Globus pallidus (tissue), 1 donor: Measurements from ENCODE around the gene KNDC1.

Experiments used
- DNase-seq: peaks from one replicate; pipeline ENCODE4 v3.0.0-alpha.2; 2015; ENCODE audit warnings: low spot score

Gene KNDC1

DNA sequence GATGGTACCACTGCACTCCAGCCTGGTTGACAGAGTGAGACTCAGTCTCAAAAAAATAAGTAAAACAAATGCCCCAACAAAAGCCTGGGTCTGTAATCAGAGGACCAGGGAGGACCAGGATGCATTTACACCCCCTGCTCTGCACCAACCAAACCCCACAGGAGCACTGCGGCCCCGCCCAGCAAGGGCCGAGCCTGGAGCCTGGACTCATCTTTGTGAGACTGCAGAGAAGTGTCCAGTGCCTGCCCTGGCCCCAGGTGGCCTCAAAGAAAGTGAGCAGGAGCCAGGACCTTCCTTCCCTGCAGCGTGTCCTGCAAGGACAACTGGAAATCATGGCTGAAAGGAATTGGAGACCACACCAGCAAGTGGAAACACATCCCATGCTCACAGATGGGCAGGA lies 31.6 kb downstream of the KNDC1 start:
- DNase-seq, result no peak

DNA sequence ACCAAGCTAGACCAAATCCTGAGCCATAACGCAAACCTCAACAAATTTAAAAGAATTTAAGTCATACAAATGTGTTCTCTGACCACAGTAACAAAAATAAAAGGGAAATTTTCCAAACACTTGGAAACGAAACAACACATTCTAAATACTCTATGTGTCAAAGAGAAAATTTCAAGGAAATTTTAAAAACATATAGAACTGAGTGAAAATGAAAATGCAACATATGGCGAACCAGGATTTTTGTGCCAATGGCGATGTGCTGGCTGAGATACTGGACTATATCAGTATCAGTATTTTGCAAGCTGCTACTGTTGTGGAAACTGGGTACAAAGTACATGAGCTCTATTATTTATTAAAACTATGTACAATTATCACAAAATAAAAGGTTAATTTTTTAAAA lies 34.1 kb downstream of the KNDC1 start:
- DNase-seq, result no peak

DNA sequence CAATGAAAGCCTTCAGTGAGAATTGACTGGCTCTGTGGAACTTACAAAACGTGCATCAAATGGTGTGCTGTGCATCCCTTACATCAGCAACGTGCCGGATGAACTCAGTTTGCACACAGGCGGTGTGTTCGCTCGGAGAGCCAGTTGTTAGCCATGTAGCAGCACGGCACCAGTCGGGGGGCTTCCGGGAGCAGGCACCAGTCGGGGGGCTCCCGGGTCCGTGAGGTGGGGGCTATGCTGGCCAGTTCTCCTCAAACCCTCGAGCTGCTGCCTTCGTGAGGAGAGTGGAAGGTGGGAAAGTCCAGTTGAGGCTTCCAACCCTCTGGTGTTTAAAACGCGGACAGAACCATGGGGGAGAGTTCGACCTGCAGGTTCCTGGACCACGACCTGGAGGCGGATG lies 35.1 kb downstream of the KNDC1 start:
- DNase-seq, result no peak

DNA sequence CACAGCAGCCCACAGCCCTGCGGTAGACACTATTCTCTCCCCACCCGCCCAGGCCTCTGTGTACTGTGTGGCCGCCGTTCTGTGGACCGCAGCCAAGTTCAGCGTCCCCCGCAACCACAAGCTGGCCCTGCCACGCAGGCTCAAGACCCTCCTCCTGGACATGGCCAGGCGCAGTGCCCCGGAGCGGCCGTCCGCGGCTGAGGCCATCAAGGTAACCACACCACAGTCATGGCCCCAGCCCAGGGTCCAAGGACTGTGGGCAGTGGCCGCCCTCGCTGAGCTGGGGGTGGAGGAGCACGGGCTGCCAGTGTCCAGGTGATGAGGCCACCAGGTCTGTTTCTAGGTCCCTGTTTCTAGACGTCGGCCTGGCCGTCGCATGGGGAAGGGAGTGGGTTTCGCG lies 35.6 kb downstream of the KNDC1 start:
- no peak for DNase-seq

DNA sequence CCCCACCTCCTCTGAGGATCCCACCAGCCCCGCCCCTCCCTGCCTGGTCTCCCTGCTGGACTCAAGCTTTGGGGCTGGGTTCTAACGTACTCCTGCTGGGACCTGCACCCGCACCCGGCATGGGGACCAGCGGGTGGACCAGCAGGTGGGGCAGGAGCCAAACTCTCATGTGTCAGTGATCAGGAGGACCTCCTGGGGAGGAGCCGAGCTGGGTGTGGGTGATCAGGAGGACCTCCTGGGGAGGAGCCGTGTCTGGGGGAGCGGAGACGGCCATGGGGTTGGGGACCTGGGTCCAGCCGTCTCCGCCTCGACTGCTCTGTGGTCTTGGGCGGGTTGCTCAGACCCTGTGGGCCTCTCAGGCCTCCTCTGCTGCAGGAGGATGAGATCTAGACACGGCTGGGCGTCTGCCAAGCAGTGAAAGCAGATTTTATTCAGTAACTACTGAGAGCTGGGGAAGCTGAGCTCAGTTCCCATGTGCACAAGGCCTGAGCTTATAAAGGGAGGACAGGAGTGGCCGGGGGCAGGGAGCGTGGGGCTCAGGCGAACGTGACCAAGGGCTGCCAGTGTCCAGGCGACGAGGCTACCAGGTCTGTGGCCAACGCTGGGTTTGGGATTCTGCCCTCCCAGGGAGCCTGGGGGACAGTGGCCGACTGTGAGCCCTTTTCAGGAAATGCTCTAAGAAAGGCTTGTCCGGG lies 36.3 kb downstream of the KNDC1 start:
- no peak for DNase-seq

DNA sequence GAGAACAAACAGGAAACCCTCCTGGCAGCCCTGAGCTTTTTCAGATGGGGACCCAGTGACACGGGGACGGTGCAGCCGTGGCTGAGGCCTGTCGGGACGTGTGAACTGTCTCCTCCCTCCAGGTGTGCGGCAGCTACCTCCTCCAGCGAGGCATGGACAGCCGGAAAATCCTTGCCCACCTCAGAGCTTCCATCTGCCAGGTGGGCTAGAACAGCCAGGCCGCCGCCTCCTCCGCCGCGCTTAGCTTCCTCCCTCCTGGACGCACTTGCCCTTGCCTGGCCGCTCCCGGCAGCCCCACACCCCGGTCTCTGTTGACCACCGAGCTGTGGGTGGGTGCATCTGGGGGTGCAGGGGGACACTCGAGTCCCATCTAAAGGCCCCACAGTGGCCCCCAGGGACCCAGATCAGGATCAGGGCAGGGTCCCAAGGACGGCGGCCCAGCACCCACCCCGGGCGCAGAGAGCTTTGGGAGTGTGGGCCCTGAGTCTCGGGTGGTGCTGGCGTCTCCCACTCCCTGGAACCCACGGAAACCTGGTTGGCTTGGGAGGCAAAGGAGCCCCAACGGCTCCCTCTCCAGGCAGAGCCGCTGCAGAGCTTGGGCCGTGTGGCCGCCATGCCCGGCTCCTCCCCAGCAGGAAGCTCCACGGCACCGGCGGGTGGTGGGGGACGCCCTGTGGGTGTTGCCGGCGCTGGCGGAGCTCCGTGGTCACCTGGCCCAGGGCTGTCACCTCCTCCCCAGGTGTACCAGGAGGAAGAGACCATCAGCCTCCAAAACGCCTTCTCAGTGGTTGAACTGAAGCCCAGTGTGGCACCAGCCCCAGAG lies 37.1 kb downstream of the KNDC1 start:
- DNase-seq, result no peak

DNA sequence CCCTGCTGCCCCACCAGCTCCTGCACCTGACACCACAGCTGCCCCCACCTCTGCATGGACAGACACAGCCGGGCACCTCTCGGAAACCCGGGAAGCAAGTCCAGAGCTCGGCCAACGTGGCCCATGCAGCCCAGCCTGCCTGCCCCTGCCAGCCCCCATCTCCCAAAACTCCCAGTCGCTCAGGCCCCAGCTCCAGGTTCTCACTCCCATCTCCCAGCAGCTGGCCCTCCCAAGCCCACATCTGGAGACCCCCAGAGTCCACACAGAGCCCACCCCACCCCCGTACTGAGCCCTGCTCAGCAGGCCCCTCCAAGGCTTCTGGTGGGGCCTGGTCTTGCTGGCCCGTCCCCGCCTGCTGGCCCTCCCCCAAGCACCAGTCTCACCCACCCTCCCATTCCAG lies 37.8 kb downstream of the KNDC1 start:
- no peak for DNase-seq

DNA sequence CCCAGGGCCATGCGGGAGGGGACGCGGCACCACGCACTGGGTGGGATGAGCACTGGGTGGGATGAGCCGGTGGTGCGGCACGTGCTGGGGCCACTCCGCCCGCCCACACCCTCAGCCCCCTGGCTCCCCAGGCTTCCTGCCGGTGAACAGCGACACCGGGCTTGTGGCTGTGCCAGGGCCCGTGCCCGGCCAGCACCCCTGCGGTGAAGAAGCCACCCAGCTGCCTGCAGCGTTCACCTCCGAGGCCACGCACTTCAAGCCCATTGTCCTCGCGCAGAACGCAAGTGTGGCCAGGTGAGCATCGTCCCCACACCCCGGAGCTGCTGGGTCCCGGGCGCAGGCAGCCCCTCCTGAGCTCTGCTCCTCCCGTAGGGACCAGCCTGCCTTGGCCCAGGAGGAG lies 38.2 kb downstream of the KNDC1 start:
- DNase-seq, result no peak

DNA sequence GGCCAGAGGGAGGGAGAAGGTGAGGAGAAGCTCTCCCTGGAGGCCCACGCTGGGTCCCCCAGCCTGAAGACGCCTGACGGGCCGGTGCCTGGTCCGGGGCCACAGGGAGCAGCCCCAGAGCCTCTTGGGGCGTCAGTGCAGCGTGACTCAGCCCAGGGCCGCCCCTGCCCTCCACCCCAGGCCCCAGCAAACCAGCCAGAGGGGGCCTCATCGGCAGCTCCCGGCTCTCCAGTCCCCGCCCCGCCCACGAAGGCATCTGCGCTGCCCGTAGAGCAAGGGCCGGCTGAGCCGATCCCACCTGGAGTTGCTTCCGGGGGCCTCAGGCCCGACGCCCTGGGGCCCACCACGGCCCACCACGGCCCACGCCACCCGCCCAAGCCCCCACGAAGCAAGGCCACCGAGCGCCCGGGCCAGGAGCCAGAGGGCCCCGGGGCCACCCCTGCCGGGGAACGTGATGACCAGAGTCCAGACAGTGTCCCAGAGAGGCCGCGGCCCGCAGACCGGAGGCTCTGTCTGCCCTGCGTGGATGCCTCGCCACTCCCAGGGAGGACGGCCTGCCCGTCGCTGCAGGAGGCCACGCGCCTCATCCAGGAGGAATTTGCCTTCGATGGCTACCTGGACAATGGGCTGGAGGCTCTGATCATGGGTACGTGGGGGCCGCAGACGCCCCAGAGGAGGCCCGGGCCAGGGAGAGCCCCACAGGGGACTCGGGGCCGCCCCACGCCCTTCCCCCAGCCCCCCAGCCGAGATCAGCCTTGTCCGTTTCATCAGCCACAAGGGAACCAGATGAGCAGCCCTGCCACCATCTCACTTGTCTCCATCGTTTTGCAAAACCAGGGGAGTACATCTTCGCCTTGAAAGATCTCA lies 38.8 kb downstream of the KNDC1 start:
- no peak for DNase-seq

DNA sequence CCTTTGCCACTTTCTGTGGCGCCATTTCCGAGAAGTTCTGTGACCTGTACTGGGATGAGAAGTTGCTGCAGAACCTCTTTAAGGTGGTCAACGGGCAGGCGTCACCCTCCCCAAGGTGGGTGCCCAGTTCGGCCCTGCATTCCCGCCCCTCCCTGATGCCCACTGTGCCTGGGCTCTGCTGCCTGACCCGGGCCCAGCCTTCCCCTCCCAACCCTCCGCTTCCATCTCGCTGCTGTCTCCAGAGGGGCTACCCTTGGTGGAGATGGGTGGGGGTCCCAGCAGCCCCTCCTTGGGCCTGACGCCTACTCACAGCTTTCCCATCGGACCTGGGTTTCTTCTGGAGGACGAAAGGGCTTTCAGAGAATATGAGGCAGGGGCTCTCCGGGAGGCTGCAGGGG lies 39.5 kb downstream of the KNDC1 start:
- DNase-seq, result no peak

DNA sequence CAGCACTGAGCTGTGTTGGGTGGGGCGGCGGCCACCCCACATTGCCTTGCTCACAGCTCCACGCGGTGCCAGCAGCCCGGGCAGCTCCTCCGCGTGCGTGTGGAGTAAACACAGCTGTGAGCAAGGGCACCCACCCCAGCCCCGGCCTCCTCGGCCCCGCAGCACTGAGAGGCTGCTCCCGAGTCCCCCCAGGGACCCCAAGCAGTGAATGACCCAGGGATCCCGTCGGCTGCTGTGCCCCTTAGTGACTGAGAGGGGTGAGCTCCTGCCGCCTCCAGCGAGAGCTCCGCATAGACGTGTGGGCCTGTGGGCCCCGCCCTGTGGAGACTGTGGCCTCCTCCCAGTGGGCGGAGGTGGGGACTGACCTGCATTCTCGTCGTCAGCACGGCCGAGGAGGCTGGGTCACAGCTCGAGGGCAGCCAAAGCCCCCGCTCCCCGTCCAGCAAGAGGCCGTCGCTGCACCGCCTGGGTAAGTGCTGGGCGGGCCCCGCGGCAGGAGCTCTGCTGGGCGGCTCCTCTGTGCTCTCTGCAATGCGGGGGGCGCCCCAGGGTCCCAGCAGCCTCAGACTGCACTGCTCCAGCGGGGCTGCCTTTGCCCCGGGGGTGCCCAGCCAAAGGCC lies 40.1 kb downstream of the KNDC1 start:
- no peak for DNase-seq

DNA sequence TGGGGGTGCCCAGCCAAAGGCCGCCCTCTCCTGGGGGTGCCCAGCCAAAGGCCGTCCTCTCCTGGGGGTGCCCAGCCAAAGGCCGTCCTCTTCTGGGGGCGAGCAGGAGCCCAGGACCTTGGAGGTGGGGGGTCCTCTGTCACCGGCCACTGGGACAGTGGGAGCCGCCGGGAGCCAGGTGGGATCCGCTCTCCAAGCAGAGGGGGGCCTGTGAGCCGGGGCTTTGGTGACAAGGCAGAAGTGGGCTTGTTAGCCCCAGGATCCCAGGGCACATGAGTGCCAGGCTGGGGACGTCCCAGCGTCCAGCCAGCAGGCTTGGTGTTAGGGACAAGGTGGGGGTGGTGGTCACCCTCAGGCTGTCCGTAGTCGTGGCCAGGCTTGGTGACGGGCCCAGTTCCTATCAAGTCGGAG lies 40.6 kb downstream of the KNDC1 start:
- DNase-seq, result no peak

DNA sequence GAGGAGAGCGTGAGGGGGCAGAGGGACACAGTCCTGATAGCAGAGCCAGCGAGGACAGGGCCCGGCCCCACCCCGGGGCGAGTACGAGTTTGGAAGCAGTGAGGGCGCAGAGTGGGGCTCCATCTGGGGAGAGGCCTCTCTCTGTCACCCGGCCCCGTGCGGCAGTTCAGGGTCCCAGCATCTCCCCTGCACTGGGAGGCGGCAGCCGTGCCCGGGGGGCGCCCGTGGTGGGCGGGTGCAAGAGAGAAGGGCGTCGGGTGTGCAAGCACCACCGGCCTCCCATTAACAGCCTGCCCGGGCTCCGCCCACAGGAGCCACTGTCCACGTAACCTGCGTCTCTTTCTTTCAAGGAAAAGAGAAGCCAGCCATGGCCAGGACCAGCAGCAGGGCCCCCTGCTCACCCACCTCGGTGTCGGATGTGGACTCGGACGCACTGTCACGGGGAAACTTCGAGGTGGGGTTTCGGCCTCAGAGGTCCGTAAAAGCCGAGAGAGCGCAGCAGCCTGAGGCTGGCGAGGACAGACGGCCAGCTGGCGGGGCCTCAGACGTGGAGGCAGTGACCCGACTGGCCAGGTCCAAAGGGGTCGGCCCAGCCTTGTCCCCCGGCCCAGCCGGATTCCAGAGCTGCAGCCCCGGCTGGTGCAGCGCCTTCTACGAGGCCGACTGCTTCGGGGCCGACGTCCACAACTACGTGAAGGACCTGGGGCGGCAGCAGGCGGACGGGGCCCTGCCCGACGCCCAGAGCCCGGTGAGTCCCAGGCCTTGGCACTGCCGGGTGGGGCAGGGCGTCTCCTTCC lies 41.3 kb downstream of the KNDC1 start:
- no peak for DNase-seq

DNA sequence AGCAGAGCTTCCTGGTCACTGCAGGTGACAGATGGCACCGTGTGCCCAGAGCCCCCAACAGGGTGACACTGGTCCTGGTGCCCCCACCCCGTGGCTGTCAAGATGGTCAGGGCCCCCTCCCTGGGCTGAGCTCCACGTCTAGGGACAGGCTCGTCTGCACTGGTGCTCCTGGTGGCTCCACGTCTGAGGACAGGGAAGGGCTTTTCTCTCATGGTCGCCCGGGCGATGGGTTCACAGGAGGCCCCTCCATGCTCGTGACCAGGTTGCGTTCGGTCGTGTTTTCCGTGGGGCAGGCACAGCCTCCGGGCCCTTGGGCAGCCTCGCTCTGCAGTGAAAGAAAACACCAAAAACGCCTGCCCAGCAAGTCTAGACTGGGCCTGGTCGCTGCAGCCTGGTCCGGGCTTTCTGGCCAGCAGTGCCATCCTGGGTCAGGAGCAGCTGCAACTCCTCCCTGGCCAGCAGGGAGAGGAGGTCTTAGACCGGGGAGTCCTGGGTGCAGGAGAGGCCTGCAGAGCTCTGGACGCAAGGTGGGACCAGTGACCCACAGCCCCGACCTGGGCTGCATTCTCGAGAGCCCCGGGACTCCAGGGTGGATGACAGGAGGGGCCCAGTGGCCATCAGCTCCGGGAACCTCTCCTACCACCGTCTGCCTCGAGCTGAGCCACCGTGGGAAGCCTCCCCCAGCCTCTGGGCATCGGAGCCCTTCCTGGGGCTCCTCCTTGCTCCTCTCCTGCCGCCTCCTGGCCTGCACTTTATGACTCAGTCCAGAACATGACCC lies 42.1 kb downstream of the KNDC1 start:
- DNase-seq, result no peak

DNA sequence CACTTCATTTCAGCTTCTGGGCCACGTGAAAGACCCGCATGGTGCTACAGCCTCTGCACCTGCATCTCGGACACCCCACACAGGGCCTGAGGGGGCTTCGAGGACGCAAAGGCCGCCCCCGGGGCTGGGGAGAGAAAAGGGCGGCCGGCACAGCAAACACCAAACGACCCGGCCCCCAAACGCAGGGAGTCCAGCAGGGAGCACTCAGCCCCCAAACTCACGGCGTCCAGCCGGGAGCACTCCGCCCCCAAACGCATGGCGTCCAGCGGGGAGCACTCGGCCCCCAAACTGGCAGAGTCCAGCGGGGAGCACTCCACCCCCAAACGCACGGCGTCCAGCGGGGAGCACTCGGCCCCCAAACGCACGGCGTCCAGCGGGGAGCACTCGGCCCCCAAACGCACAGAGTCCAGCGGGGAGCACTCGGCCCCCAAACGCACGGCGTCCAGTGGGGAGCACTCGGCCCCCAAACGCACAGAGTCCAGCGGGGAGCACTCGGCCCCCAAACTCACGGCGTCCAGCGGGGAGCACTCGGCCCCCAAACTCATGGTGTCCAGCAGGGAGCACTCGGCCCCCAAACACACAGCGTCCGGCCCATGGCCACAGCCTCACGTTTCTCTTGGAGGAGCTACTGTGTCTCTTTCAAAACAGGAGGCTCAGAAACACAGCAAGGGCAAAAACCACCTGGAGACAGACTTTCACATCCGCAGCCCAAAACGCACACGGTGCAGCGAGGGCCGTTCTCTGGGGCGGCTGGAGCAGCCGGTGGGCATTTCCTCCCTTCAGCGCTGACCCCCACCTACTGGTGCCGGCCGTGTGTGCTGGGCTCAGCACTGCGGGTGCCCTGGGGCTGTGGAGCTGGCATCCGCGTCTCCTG lies 43.0 kb downstream of the KNDC1 start:
- DNase-seq, result no peak

DNA sequence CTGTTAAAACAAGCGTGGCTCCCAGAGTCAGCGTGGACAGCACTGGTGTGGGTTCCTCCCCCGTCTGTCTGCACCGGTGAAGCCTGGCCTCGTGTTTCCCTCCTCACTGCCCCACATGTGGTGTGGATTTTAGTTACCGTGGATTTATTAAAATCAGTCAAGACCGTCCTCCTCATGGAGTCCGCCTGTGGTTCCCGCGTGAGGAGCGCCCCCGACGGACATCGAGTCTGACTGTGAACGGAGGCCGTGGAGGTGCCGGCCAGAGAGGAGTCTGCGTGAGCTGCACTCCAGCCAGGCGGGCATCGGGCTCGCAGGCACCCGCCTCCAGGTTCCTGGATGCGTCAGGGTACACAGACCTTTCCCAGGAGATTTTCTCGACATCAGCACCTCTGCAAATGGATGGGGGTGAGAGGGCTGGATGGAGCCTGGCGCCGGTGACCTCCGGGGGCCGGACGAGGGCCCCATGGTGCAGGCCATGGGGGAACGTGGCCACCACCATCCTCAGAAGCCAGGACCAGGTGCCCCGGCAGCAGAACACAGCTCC lies 43.7 kb downstream of the KNDC1 start:
- DNase-seq, result no peak

DNA sequence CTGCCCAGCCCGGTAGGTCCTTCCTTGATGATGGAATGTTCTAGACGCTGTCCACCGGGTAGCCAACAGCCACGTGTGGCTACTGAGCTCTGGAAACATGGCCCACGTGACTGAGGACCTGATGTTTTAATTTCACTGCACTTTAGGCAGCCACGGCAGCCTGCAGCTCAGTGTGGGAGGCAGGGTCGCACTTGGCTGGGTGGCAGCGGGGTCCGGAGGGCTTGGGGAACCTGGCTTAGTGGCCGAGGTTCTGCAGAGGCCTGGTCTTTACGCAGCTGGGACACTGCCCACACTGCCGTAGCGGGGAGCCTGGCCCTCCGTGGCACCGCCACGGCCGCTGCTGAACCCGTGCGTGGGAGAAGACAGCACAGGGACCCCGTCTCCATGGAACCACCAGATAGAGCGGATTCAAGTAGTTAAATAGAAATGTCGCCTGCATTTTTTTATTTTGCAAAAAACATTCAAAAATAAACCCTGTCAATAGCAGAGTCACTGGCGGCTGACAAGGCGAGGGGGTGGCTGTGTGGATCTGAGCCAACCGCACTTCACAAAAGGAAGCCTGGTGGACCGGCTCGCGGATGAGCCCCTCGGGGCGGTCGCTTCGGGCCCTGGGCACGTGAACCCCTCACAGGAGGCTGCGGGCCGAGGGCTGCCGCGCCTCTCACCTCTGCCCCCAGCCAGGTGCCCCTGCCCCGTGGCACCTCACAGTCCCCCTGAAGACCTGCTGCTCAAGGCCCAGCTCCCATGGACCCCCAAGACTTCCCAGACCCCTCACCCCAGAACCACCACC lies 44.4 kb downstream of the KNDC1 start:
- no peak for DNase-seq

DNA sequence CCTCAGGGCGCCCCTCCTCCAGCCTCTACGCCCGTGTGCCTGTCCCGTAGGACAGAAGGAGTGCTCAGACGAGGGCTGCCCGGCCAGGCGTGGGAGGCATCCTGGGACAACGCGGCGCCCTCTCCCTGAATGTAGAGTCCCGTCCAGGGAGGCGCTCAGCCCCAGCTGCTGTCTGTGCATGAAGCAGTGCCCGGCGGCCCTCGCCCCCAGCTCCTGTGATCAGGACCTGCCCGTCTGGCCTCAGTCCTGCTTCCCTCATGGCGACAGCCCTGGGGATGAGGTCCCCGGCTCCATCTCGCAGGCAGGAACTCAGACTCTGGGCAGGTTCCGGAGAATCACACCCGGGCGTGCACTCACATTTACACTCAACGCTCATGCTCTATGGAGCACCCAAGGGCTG lies 45.1 kb downstream of the KNDC1 start:
- DNase-seq, result no peak
